ELF-1 (cell line): ENCODE results near the gene CCL4L2.
"Not testable (repeated sequence)": the region's sequence is repeated elsewhere in the genome, so short reads cannot be mapped to it uniquely, and the experiment has no call there.

Experiments
- DNase-seq: peaks from one replicate; pipeline ENCODE4 v3.0.0-alpha.2; 2016; ENCODE audit warnings: low read depth, low spot score

The CCL4L2 gene

DNA sequence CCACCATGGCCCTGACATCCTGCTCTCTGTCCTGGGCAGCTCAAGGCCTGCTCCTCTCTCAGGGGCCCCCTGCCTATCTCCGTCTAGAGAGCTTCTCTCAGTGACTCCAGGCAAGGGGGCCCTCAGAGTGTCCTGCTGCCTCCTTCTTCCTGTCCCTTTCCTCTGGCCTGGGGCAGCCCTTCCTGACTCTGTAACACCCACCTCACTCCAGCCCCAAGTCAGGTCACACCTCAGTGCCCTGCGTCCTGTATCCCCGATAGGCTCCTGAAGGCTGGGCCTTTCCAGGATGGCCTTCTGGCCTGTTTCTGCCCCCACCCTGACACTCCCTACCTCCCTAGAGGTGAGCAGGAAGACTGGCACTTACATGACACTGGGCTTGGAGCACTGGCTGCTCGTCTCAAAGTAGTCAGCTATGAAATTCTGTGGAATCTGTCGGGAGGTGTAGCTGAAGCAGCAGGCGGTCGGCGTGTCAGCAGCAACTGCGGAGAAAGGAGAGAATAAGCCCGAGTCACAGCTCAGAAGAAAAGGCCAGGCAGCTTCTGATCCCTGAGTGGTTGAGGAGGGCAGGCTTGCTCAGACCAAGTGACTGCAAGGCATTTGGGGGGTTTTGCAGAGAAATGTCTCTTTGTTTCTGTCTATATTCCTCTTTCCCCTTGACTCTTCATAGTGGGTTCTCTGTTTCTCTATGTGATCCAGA, 15.3 kb upstream of the CCL4L2 start:
- DNase-seq = peak; percentile 30

DNA sequence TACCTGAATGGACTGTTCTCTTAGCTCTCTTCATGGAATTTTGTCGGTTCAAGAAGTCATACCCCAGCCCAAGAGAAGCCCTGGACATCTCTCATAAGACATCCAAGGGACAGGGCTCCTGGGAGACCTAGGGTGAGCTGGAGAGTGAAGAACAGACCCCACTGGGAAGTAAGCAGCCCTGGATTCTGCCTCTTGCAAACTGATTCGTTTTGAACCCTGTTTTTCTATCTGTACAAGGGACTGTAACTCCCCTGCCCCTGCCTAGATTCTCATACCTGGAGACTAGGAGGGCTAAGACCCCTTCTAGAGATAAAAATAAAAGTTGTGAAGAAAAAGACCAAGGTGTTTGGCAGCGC, 14.8 kb upstream of the CCL4L2 start:
- no peak for DNase-seq

- no peak for DNase-seq
These were observed 13.5 kb upstream of the CCL4L2 start for GRCh38 chr17:36197387-36197703.

GRCh38 chr17:36198831-36199465, 11.9 kb upstream of the CCL4L2 start:
- no peak for DNase-seq

DNA sequence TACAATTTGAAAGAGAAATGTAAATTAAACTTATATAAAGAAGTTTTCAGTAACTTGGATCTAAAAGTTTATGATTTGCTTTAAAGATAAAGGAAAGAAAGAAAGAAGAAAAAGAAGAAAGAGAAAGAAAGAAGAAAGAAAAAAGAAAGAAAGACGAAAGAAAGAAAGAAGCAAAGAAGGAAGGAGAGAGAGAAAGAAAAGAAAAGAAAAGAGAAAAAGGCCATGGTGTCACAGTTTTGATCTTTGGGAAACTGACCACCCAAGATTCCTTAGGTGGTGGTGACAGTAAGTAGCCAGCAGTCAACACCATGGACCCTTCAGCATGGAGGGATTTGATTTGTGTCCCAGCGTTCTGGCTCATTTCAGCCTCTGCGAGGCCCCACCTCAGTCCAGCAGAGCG, 9.8 kb upstream of the CCL4L2 start:
- not testable (repeated sequence) for DNase-seq

- DNase-seq = not testable (repeated sequence)
These were observed 9.4 kb upstream of the CCL4L2 start for GRCh38 chr17:36201506-36201905.

- DNase-seq = no peak
These were observed 7.5 kb upstream of the CCL4L2 start for GRCh38 chr17:36203335-36203734.

- DNase-seq = no peak
These were observed 6.0 kb upstream of the CCL4L2 start for GRCh38 chr17:36204724-36205500.

DNA sequence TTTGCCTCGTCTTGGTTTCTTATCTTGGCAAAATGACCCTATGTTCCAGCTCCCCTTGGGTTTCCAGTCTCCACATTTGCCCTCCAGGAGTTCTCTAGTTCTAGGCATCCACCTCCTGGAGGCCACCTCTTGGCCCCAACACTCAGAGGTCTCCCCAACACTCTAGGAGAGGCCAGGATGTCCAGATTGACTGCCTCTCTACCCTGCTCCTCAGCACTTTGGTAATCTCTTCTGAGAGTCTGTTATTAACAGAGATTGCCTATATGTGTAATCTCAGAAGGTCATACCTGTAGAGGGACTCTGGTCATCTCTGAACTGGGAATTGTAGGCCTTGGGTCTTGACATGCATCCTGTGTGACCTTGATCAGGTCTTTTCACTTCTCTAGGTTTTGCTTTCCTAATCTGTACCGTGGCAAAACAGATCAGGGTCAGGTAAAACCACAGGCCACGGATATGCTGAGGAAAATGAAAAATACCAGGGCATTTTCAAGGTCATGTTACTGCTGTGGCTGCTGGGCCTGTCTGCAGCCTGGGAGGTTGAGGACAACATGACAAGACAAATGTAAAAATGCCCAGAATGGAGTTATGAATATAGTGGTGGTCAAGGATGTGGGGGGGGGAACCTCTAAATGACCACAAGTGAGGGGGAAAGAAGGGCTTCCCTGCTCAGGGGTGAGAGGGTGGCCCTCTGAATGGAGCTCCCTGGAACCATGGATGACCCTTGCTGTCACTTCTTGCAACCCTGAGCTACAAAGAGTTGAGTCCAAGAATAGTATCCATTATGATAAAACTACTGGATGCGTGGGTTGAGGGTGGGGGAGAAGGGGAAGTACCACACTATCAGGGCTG, 5.0 kb upstream of the CCL4L2 start:
- DNase-seq = no peak

GRCh38 chr17:36206486-36206821, 4.4 kb upstream of the CCL4L2 start:
- not testable (repeated sequence) for DNase-seq

GRCh38 chr17:36207383-36207782, 3.5 kb upstream of the CCL4L2 start:
- DNase-seq = not testable (repeated sequence)

DNA sequence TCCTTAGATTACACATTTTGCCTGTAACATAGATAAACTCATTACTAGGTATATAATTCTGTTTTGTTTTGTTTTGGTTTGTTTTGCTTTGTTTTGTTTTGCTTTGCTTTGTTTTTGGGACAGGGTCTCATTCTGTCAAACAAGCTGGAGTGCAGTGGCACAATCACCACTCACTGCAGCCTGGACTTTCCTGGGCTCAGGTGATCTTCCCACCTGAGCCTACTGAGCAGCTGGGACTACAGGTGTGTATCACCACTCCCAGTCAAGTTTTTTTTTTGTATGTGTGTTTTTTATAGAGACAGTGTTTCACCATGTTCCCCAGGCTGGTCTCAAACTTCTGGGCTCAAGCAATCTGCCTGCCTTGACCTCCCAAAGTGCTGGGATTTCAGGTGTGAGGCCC, 1.3 kb upstream of the CCL4L2 start:
- DNase-seq = no peak

- not testable (repeated sequence) for DNase-seq
These were observed 815 bp downstream of the CCL4L2 start for GRCh38 chr17:36211484-36212271.

DNA sequence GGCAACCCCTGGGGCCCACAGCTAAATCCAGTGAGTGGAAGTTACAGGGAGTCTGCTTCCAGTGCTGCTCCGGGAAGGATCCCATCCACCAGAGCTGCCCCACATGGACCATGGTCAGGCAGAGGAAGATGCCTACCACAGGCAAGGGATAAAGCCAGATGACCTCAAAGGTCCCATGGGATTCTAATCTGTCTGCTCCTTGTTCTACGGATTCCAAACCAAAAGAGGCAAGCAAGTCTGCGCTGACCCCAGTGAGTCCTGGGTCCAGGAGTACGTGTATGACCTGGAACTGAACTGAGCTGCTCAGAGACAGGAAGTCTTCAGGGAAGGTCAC, 1.4 kb downstream of the CCL4L2 start:
- no peak for DNase-seq

DNA sequence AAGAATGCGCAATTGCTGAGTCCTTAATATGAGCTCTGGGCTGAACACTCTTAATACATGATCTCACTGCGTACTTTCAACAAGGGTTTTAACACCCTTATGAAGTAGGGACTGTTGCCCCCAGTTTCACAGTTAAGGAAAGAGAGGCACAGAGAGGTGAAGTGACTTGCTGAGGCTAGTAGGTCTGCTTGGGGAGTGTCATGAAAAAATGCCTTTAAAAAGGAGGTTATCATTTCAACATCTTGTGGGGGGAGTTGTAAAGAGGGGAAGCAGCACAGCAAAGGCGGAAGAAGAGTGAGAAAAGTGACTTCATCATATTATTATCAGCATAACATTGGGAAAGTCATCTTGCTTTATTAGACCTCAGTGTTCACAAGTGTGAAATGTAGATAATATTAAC, 2.1 kb downstream of the CCL4L2 start:
- no peak for DNase-seq

DNA sequence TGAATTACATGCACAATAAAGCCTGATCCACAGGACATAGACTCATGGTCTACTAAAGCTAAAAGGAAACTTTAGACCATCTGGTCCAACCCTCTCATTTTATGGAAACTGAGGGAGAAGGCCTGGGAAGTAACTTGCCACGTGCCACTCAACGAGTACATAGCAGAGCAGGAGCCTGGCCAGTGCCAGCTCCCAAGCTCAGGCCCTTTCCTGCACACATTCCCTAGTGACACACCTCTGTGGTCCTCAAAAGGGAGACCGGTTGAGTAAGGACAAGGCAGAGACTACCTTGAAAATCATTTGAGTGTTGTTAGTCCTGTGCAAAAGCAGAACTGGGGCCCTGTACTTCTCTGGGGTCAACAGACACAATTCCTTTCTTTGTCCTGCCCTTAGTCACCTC, 2.8 kb downstream of the CCL4L2 start:
- DNase-seq = no peak

- DNase-seq = no peak
These were observed 4.1 kb downstream of the CCL4L2 start for GRCh38 chr17:36214918-36215317.

DNA sequence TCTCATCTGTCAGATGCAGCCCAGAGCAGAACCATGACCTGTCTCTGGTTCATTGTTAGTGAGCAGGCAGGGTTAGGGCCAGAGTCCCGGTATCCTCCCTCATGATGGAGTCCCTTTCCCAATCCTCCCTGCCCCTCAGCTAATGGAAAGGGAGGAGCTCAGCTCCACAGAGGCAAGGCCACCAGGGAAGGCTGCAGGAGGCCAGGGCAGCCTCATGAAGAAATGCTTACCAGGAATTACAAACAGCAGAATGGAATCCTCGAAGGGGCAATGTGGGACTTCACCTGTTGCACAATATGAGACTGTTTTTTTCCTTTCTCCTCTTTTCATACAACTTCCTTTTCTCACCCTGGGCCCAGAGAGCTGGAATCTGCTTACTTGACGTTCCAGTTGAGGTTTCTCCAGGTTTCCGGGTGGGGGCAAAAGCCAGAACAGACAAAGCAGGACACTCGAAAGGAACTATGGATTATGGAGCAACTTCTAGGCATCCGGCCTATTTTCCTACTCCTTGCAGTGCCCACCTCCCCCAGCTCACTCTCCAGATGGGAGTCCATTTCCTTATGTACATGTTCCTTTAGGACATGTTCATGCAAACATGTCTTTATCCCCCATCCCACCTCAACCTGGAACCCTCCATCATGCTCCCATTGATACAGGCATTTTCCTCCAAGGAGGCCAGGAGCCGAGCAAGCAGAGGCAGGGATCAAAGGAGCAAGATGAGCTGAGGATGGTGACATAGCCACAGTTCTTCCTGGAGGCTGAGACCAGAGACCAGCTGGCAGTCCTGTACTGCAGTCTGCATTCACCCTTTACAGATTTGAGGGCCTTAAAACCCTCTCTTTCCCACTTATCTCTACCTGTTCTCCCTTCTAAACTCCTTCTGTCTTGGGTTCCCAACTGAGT, 4.8 kb downstream of the CCL4L2 start:
- not testable (repeated sequence) for DNase-seq

GRCh38 chr17:36219556-36219955, 8.7 kb downstream of the CCL4L2 start:
- not testable (repeated sequence) for DNase-seq
